ENCODE data around the gene YAP1. TPM values are rescaled to one million over a fixed set of nuclear protein-coding genes. Genes with fewer than 3 reads are reported as not detected.

The YAP1 gene
- total and polyA plus RNA-seq, 4 experiments from 2014 or later: 0.44 to 0.75 TPM; not detected in 2

- intact Hi-C loops (cut with micrococcal nuclease): loop anchor here (2.0 kb wide), 1 partner anchor 196 kb away; the partner anchor contains the start of gene CEP126
- peaks cover 11% of the 10 kb centered on the region for H3K27me3 ChIP-seq (ENCODE audit: insufficient read depth, low read length)
- DNase-seq: peak in 4 of 5 donors; percentile 10 to 24 (median 16)
Observed at GRCh38 chr11:102111011-102111786, 952 bp downstream of the YAP1 start.

GRCh38 chr11:102111787-102112508 lies 1.7 kb downstream of the YAP1 start:
- no peaks in the 10 kb centered on the region for H3K36me3 ChIP-seq (ENCODE audit: insufficient read depth, low read length)
- Mint-ChIP-seq H3K27me3 (peaks cover 29 to 31% of the 10 kb centered on the region in 2 donors), H3K4me1 (peaks cover 5 to 12% (median 8%) of the 10 kb centered on the region in 4 donors), H3K4me3 (peak overlapping the region; percentile 75 to 93 (median 86)), H3K9me3 (peaks cover 0 to 2% (median 0%) of the 10 kb centered on the region in 8 donors), H3K36me3 (peaks cover 0 to 7% of the 10 kb centered on the region in 2 donors), H3K27ac (peak overlapping the region in 3 of 7 donors; percentile 57 to 90 (median 78))
- H3K27ac ChIP-seq (ENCODE audit: low read depth, low read length): no peak overlapping the region
- H3K4me1 ChIP-seq (ENCODE audit: insufficient read depth, low read length): peaks cover 12% of the 10 kb centered on the region
- H3K4me3 ChIP-seq (ENCODE audit: low read length in 2 of 2): peak overlapping the region in 1 of 2 donors; percentile 4
- H3K9me3 ChIP-seq (ENCODE audit: control insufficient read depth in 1 of 2, low read length in 2 of 2): no peaks in the 10 kb centered on the region
- peak; percentile 24 to 55 (median 35) for DNase-seq
- H3K27me3 ChIP-seq (ENCODE audit: insufficient read depth, low read length): peaks cover 11% of the 10 kb centered on the region
- CTCF ChIA-PET (ENCODE audit: partially characterized antibody): no interaction called here
- POLR2A ChIA-PET (ENCODE audit: partially characterized antibody): no interaction called here
- intact Hi-C loops (cut with micrococcal nuclease): loop anchor here (2.0 kb wide), 1 partner anchor 197 kb away; the partner anchor contains the start of gene CEP126

More at GRCh38 chr11:102111011-102111786, 952 bp downstream of the YAP1 start:
- H3K4me3 Mint-ChIP-seq: peak overlapping the region; percentile 75 to 93 (median 86)
- peaks cover 0 to 7% of the 10 kb centered on the region in 2 donors for H3K36me3 Mint-ChIP-seq
- peaks cover 5 to 12% (median 8%) of the 10 kb centered on the region in 4 donors for H3K4me1 Mint-ChIP-seq
- peak overlapping the region in 1 of 7 donors; percentile 78 for H3K27ac Mint-ChIP-seq
- Histone ChIP-seq H3K4me1 (ENCODE audit: insufficient read depth, low read length) (peaks cover 12% of the 10 kb centered on the region), H3K4me3 (ENCODE audit: low read length in 2 of 2) (peak overlapping the region in 1 of 2 donors; percentile 55), H3K9me3 (ENCODE audit: control insufficient read depth in 1 of 2, low read length in 2 of 2) (no peaks in the 10 kb centered on the region), H3K36me3 (ENCODE audit: insufficient read depth, low read length) (no peaks in the 10 kb centered on the region), H3K27ac (ENCODE audit: low read depth, low read length) (no peak overlapping the region)
- ChIA-PET CTCF (ENCODE audit: partially characterized antibody) (no interaction called here), POLR2A (ENCODE audit: partially characterized antibody) (no interaction called here)
- peaks cover 27 to 30% of the 10 kb centered on the region in 2 donors for H3K27me3 Mint-ChIP-seq
- peaks cover 0 to 2% (median 0%) of the 10 kb centered on the region in 8 donors for H3K9me3 Mint-ChIP-seq

- H3K4me3 ChIP-seq (ENCODE audit: low read length in 2 of 2): no peak overlapping the region
- H3K27me3 Mint-ChIP-seq: peaks cover 24 to 35% of the 10 kb centered on the region in 2 donors
- H3K36me3 ChIP-seq (ENCODE audit: insufficient read depth, low read length): no peaks in the 10 kb centered on the region
- peak overlapping the region in 6 of 8 donors; percentile 51 to 91 (median 86) for H3K4me3 Mint-ChIP-seq
- H3K27me3 ChIP-seq (ENCODE audit: insufficient read depth, low read length): peaks cover 11% of the 10 kb centered on the region
- ChIA-PET POLR2A (ENCODE audit: partially characterized antibody) (no interaction called here), CTCF (ENCODE audit: partially characterized antibody) (no interaction called here)
- no peak overlapping the region for H3K27ac Mint-ChIP-seq
- peaks cover 5 to 12% (median 10%) of the 10 kb centered on the region in 4 donors for H3K4me1 Mint-ChIP-seq
- no peaks in the 10 kb centered on the region for H3K9me3 ChIP-seq (ENCODE audit: control insufficient read depth in 1 of 2, low read length in 2 of 2)
- intact Hi-C loops (cut with micrococcal nuclease): no loop called here
- peaks cover 12% of the 10 kb centered on the region for H3K4me1 ChIP-seq (ENCODE audit: insufficient read depth, low read length)
- peaks cover 0 to 2% (median 0%) of the 10 kb centered on the region in 8 donors for H3K9me3 Mint-ChIP-seq
- H3K36me3 Mint-ChIP-seq: peaks cover 0 to 7% of the 10 kb centered on the region in 2 donors
- no peak overlapping the region for H3K27ac ChIP-seq (ENCODE audit: low read depth, low read length)
- DNase-seq: no peak
Observed at GRCh38 chr11:102112509-102112821, 2.2 kb downstream of the YAP1 start.

GRCh38 chr11:102114032-102114431 lies 3.8 kb downstream of the YAP1 start:
- ChIA-PET POLR2A (ENCODE audit: partially characterized antibody) (no interaction called here), CTCF (ENCODE audit: partially characterized antibody) (no interaction called here)
- H3K27me3 ChIP-seq (ENCODE audit: insufficient read depth, low read length): peaks cover 11% of the 10 kb centered on the region
- Mint-ChIP-seq H3K27me3 (peaks cover 25 to 39% of the 10 kb centered on the region in 2 donors), H3K27ac (no peak overlapping the region), H3K36me3 (peaks cover 0 to 7% of the 10 kb centered on the region in 2 donors), H3K9me3 (peaks cover 0 to 2% (median 0%) of the 10 kb centered on the region in 8 donors), H3K4me3 (no peak overlapping the region), H3K4me1 (peaks cover 5 to 12% (median 11%) of the 10 kb centered on the region in 4 donors)
- H3K4me1 ChIP-seq (ENCODE audit: insufficient read depth, low read length): peaks cover 12% of the 10 kb centered on the region
- intact Hi-C loops (cut with micrococcal nuclease): no loop called here
- no peak for DNase-seq
- no peaks in the 10 kb centered on the region for H3K36me3 ChIP-seq (ENCODE audit: insufficient read depth, low read length)
- H3K4me3 ChIP-seq (ENCODE audit: low read length in 2 of 2): no peak overlapping the region
- H3K9me3 ChIP-seq (ENCODE audit: control insufficient read depth in 1 of 2, low read length in 2 of 2): no peaks in the 10 kb centered on the region
- no peak overlapping the region for H3K27ac ChIP-seq (ENCODE audit: low read depth, low read length)

GRCh38 chr11:102115557-102115956 lies 5.3 kb downstream of the YAP1 start:
- Mint-ChIP-seq H3K4me3 (no peak overlapping the region), H3K9me3 (peaks cover 0 to 2% (median 0%) of the 10 kb centered on the region in 8 donors), H3K27ac (no peak overlapping the region), H3K4me1 (peaks cover 5 to 12% (median 9%) of the 10 kb centered on the region in 4 donors), H3K36me3 (peaks cover 0 to 2% of the 10 kb centered on the region in 2 donors), H3K27me3 (peaks cover 24 to 33% of the 10 kb centered on the region in 2 donors)
- no peak for DNase-seq
- ChIA-PET CTCF (ENCODE audit: partially characterized antibody) (no interaction called here), POLR2A (ENCODE audit: partially characterized antibody) (no interaction called here)
- Histone ChIP-seq H3K4me1 (ENCODE audit: insufficient read depth, low read length) (peaks cover 8% of the 10 kb centered on the region), H3K4me3 (ENCODE audit: low read length in 2 of 2) (no peak overlapping the region), H3K27ac (ENCODE audit: low read depth, low read length) (no peak overlapping the region), H3K9me3 (ENCODE audit: control insufficient read depth in 1 of 2, low read length in 2 of 2) (no peaks in the 10 kb centered on the region), H3K27me3 (ENCODE audit: insufficient read depth, low read length) (peaks cover 11% of the 10 kb centered on the region), H3K36me3 (ENCODE audit: insufficient read depth, low read length) (no peaks in the 10 kb centered on the region)
- intact Hi-C loops (cut with micrococcal nuclease): no loop called here

GRCh38 chr11:102116453-102117205 lies 6.4 kb downstream of the YAP1 start:
- Histone ChIP-seq H3K36me3 (ENCODE audit: insufficient read depth, low read length) (no peaks in the 10 kb centered on the region), H3K27ac (ENCODE audit: low read depth, low read length) (no peak overlapping the region), H3K4me1 (ENCODE audit: insufficient read depth, low read length) (peaks cover 6% of the 10 kb centered on the region), H3K27me3 (ENCODE audit: insufficient read depth, low read length) (peaks cover 10% of the 10 kb centered on the region), H3K4me3 (ENCODE audit: low read length in 2 of 2) (no peak overlapping the region), H3K9me3 (ENCODE audit: control insufficient read depth in 1 of 2, low read length in 2 of 2) (no peaks in the 10 kb centered on the region)
- no peak overlapping the region for H3K27ac Mint-ChIP-seq
- H3K9me3 Mint-ChIP-seq: peaks cover 0 to 2% (median 0%) of the 10 kb centered on the region in 8 donors
- no peak for DNase-seq
- peaks cover 5 to 10% (median 9%) of the 10 kb centered on the region in 4 donors for H3K4me1 Mint-ChIP-seq
- CTCF ChIA-PET (ENCODE audit: partially characterized antibody): no interaction called here
- intact Hi-C loops (cut with micrococcal nuclease): no loop called here
- no peak overlapping the region for H3K4me3 Mint-ChIP-seq
- POLR2A ChIA-PET (ENCODE audit: partially characterized antibody): no interaction called here
- H3K36me3 Mint-ChIP-seq: peaks cover 0 to 2% of the 10 kb centered on the region in 2 donors
- H3K27me3 Mint-ChIP-seq: peaks cover 23 to 33% of the 10 kb centered on the region in 2 donors

Measured in CD4-positive, alpha-beta memory T cell (primary cell).